ENCODE data around the gene OSBPL5.

Gene OSBPL5

GRCh38 chr11:3163241-3163981 is 1.7 kb downstream of the OSBPL5 start:
- peaks cover 33 to 54% of the 10 kb centered on the region in 2 experiments for H3K4me1 ChIP-seq (ENCODE audit: control insufficient read depth in 1 of 2, insufficient read depth in 1 of 2, low read depth in 1 of 2, low read length in 1 of 2)

GRCh38 chr11:3162410-3163240 is 2.5 kb downstream of the OSBPL5 start:
- H3K4me1 ChIP-seq (ENCODE audit: control insufficient read depth in 1 of 2, insufficient read depth in 1 of 2, low read depth in 1 of 2, low read length in 1 of 2) = peaks cover 33 to 54% of the 10 kb centered on the region in 2 experiments
- H3K4me3 ChIP-seq (ENCODE audit: low read depth in 1 of 2, low read length in 1 of 2) = no peak overlapping the region
- no peak for TF ChIP-seq CTCF (IDR thresholded peaks at IDR 0.05)
- no peak overlapping the region for H3K27ac ChIP-seq
- no peaks in the 10 kb centered on the region for H3K36me3 ChIP-seq
- H3K27me3 ChIP-seq = peaks cover 10% of the 10 kb centered on the region
- H3K9me3 ChIP-seq = no peaks in the 10 kb centered on the region

More at GRCh38 chr11:3163241-3163981, 1.7 kb downstream of the OSBPL5 start:
- no peak for TF ChIP-seq CTCF (IDR thresholded peaks at IDR 0.05)
- Histone ChIP-seq H3K27ac (no peak overlapping the region), H3K4me3 (ENCODE audit: low read depth in 1 of 2, low read length in 1 of 2) (no peak overlapping the region), H3K36me3 (no peaks in the 10 kb centered on the region), H3K9me3 (no peaks in the 10 kb centered on the region), H3K27me3 (peaks cover 18% of the 10 kb centered on the region)

- H3K27ac ChIP-seq = no peak overlapping the region
- no peak overlapping the region for H3K4me3 ChIP-seq (ENCODE audit: low read depth in 1 of 2, low read length in 1 of 2)
- no peaks in the 10 kb centered on the region for H3K36me3 ChIP-seq
- H3K4me1 ChIP-seq (ENCODE audit: control insufficient read depth in 1 of 2, insufficient read depth in 1 of 2, low read depth in 1 of 2, low read length in 1 of 2) = peaks cover 39 to 58% of the 10 kb centered on the region in 2 experiments
- H3K27me3 ChIP-seq = peaks cover 9% of the 10 kb centered on the region
- no peak for TF ChIP-seq CTCF (IDR thresholded peaks at IDR 0.05)
- H3K9me3 ChIP-seq = no peaks in the 10 kb centered on the region
These were observed 3.2 kb downstream of the OSBPL5 start for GRCh38 chr11:3161720-3162409.

- Histone ChIP-seq H3K4me3 (ENCODE audit: low read depth in 1 of 2, low read length in 1 of 2) (no peak overlapping the region), H3K27ac (no peak overlapping the region), H3K36me3 (no peaks in the 10 kb centered on the region), H3K27me3 (peaks cover 9% of the 10 kb centered on the region), H3K9me3 (no peaks in the 10 kb centered on the region), H3K4me1 (ENCODE audit: control insufficient read depth in 1 of 2, insufficient read depth in 1 of 2, low read depth in 1 of 2, low read length in 1 of 2) (peaks cover 45 to 64% of the 10 kb centered on the region in 2 experiments)
- TF ChIP-seq CTCF (IDR thresholded peaks at IDR 0.05) = no peak
These were observed 3.8 kb downstream of the OSBPL5 start for GRCh38 chr11:3161309-3161708.

GRCh38 chr11:3160252-3161031 is 4.7 kb downstream of the OSBPL5 start:
- Histone ChIP-seq H3K27me3 (peaks cover 5% of the 10 kb centered on the region), H3K36me3 (no peaks in the 10 kb centered on the region), H3K4me1 (ENCODE audit: control insufficient read depth in 1 of 2, insufficient read depth in 1 of 2, low read depth in 1 of 2, low read length in 1 of 2) (peaks cover 48 to 66% of the 10 kb centered on the region in 2 experiments), H3K27ac (no peak overlapping the region), H3K4me3 (ENCODE audit: low read depth in 1 of 2, low read length in 1 of 2) (peak overlapping the region; percentile 45 to 49), H3K9me3 (no peaks in the 10 kb centered on the region)
- no peak for TF ChIP-seq CTCF (IDR thresholded peaks at IDR 0.05)

All from neutrophil (primary cell).